Peyer's patch (tissue), 4 donors: ENCODE data around the gene PPP1R9B.

Experiments used
- POLR2A ChIP-seq, 2 donors: fragments of 450-650 bp; IDR thresholded peaks; one replicate each; pipeline ENCODE4 v1.5.1; 2017; ENCODE audit warnings: antibody characterized with exemption in 2 of 2, mild to moderate bottlenecking in 2 of 2, moderate library complexity in 2 of 2
- TF ChIP-seq, protein P1 (sequence below), 6 experiments: fragments of 450-650 bp in 4 of 6; fragments of 200-600 bp in 2 of 6; sonication (generic) in 1 of 6; IDR thresholded peaks; one replicate each; pipeline ENCODE4 v1.5.1; 2017 to 2019; ENCODE audit warnings: antibody characterized with exemption in 6 of 6, mild to moderate bottlenecking in 3 of 6, moderate library complexity in 1 of 6

GRCh38 chr17:50097926-50098325 is 52.6 kb downstream of the PPP1R9B start:
- TF ChIP-seq, protein P1, sequence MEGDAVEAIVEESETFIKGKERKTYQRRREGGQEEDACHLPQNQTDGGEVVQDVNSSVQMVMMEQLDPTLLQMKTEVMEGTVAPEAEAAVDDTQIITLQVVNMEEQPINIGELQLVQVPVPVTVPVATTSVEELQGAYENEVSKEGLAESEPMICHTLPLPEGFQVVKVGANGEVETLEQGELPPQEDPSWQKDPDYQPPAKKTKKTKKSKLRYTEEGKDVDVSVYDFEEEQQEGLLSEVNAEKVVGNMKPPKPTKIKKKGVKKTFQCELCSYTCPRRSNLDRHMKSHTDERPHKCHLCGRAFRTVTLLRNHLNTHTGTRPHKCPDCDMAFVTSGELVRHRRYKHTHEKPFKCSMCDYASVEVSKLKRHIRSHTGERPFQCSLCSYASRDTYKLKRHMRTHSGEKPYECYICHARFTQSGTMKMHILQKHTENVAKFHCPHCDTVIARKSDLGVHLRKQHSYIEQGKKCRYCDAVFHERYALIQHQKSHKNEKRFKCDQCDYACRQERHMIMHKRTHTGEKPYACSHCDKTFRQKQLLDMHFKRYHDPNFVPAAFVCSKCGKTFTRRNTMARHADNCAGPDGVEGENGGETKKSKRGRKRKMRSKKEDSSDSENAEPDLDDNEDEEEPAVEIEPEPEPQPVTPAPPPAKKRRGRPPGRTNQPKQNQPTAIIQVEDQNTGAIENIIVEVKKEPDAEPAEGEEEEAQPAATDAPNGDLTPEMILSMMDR (IDR thresholded peaks at IDR 0.05) = no peak
- TF ChIP-seq POLR2A (IDR thresholded peaks at IDR 0.05) = peak in 1 of 2 donors; percentile 13
